ENCODE measurements around the gene HMGCR. TPM values are rescaled to one million over a fixed set of nuclear protein-coding genes. Genes with fewer than 3 reads are reported as not detected.

Gene HMGCR
- total RNA-seq, 2 experiments from 2014 or later: 45.7 to 53.4 TPM

DNA sequence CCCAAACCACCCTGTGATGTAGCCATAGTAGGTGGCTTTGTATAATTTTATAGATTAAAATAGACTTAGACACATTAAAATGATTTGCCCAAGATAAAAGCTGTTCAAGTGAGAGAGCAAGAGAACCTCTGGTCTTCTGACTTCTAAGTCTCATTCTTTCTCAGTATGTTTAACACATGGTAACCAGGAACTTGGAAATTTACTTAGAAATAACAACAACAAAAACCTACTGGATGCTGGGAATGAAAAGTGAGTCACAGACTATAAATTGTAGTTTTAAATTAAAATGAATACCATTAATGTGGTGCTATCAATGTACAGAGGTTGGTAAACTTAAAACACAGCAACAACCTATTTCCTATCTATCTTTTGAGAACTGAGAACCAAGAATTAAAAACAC lies 30.4 kb downstream of the HMGCR start:
- ChIA-PET CTCF (no interaction called here), POLR2A (no interaction called here)

DNA sequence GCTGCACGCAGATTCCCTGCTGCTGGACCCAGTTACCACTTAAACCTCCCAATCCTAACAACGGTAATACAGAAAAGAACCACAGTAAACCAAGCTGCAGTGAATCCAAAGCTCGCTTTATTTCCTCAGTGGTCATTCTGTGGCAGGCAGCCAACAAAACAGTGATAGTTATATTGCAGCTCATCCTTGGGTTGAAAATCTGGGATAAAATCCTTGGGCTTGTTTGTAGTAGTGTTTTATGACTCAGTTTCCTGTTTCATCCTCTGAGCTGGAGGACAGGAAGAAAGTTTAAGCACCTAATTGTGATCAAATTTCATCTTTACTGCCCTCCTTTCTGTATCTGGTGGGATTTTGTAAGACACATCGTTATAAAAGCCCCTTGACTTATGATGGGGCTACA lies 31.4 kb downstream of the HMGCR start:
- ChIA-PET POLR2A (no interaction called here), CTCF (no interaction called here)

- CTCF ChIA-PET: interaction anchor here (0.6 kb wide), 1 partner anchor 308 kb away, joined by 3 read pairs; no protein-coding TSS in a partner anchor
- POLR2A ChIA-PET: no interaction called here
Observed at GRCh38 chr5:75373862-75374261, 36.8 kb downstream of the HMGCR start.

GRCh38 chr5:75374394-75374814 lies 37.4 kb downstream of the HMGCR start:
- ChIA-PET POLR2A (no interaction called here), CTCF (interaction anchor here (0.6 kb wide), 1 partner anchor 307 kb away, joined by 3 read pairs; no protein-coding TSS in a partner anchor)

DNA sequence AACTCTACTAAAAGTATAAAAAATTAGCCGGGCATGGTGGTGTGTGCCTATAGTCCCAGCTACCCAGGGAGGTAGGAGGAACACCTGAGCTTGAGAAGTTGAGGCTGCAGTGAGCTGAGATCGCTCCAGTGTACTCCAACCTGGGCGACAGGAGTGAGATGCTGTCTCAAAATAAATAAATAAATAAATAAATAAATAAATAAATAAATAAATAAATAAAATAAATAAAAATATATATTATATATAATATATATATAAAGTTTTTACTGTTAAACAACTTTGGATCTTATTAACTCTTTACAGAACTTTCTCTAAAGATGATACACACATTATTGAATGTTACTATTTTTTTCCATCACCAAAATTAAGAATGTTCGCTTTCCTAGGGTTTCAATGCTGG lies 38.4 kb downstream of the HMGCR start:
- ChIA-PET CTCF (no interaction called here), POLR2A (no interaction called here)

- CTCF ChIA-PET: no interaction called here
- POLR2A ChIA-PET: interaction anchor here (0.6 to 0.7 kb wide), 2 partner anchors 144 to 316 kb away, joined by 3 to 9 read pairs; partner anchors contain the start of gene ANKRD31
Observed at GRCh38 chr5:75380099-75380498, 43.1 kb downstream of the HMGCR start.

DNA sequence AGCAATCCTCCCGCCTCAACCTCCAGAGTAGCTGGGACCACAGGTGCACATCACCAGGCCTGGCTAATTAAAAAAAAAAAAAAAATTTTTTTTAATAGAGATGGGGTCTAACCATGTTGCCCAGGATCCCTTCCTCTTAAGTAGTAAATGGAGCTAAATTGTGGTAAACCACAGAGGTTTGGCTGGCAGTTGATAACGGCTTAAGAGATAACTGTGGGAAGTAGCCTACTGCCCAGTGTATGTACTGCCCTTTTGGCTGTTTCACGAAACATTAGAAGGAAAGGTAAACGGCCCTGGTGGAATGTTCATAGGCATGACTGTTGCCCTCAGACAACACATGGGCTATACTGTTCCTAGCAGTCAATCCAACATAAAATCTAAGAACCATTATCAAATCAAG lies 44.4 kb downstream of the HMGCR start:
- CTCF ChIA-PET: no interaction called here
- POLR2A ChIA-PET: no interaction called here

DNA sequence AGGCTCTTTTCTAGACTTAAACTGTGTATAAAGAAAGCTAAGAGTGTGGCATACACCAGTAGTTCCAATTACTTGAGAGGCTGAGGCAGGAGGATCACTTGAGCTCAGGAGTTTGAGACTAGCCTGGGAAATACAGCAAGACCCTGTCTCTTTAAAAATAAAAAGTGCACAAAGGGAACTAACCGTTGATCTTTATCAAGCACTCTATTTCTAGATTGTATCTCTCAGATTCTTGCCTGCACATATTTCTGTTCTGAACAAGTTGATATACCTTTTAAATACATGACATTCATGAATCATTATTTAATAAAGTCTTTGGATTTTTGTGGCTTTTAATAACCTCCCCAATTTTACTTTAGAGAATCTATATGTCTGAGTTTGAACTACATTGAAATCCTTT lies 47.2 kb downstream of the HMGCR start:
- ChIA-PET CTCF (no interaction called here), POLR2A (no interaction called here)

DNA sequence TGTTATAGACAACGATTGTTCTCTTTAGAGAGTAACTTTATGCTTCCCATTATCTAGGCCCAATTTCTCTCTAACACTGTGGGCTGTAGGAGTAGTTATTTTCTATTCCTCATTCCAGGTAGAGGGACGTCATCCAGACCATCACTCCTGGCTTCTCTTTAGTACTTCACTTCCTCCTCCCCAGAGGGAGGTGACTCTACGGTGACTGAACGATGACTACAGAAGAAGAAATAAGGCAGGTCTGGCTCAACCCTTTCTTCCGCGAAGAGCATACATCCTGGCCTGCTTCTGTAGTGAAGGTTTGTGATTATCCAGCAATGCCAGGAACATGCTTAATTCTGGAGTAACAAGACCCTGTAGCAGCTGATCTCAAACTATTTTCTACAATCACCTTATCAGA lies 50.8 kb downstream of the HMGCR start:
- POLR2A ChIA-PET: no interaction called here
- CTCF ChIA-PET: no interaction called here

- ChIA-PET POLR2A (no interaction called here), CTCF (no interaction called here)
Observed at GRCh38 chr5:75389430-75389829, 52.4 kb downstream of the HMGCR start.

- ChIA-PET CTCF (no interaction called here), POLR2A (no interaction called here)
Observed at GRCh38 chr5:75395277-75395676, 58.3 kb downstream of the HMGCR start.

DNA sequence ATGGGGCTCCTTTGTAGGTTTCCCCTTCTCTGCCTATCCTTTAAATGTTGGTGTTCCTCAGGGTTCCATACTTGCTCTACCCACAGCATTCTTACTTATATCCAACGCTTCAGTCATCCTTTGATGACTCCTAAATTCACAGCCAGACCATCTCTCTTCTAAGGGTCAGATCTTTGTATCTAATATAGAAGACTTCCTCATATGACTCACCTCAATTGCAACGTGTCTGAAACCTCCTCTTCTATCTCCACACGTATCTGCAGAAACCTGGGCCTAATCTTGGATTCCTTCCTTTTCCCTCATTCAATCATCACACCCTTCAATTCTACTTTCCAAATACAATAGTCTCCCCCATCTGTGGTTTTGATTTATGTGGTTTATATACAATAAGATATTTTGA lies 68.3 kb downstream of the HMGCR start:
- CTCF ChIA-PET: no interaction called here
- POLR2A ChIA-PET: no interaction called here

Other genes starting within 250 kb of the HMGCR start
- gene ANKRD31, start 100.3 kb upstream of the HMGCR start, total RNA-seq: under 1 TPM; 0.50 to 0.65 TPM
- 10 to 100 TPM; 31.7 to 31.8 TPM for gene CERT1, start 174.4 kb downstream of the HMGCR start, total RNA-seq
- gene POLK, start 174.7 kb downstream of the HMGCR start, total RNA-seq: 10 to 100 TPM; 33.8 to 34.6 TPM

Data from activated CD8-positive, alpha-beta memory T cell treated with anti-CD3 and anti-CD28 coated beads for 36 hours (primary cell).